Placental epithelial cell (primary cell): Measurements from ENCODE around the gene TEX13D. TPM values are rescaled to one million over a fixed set of nuclear protein-coding genes. Genes with fewer than 3 reads are reported as not detected.

Experiments used
- small RNA-seq: library from RNA; depleted of rRNA; stranded (forward); fragments of <200 nt; gene quantifications from one replicate; pipeline ENCODE3, GENCODE V24; 2012
- total RNA-seq: library from RNA; depleted of rRNA; stranded (reverse); fragments of >200 nt; gene quantifications from 2 replicates; pipeline ENCODE4 v1.2.3, GENCODE V29; 2012

The TEX13D gene
- total RNA-seq, result not detected in 2 replicates

DNA sequence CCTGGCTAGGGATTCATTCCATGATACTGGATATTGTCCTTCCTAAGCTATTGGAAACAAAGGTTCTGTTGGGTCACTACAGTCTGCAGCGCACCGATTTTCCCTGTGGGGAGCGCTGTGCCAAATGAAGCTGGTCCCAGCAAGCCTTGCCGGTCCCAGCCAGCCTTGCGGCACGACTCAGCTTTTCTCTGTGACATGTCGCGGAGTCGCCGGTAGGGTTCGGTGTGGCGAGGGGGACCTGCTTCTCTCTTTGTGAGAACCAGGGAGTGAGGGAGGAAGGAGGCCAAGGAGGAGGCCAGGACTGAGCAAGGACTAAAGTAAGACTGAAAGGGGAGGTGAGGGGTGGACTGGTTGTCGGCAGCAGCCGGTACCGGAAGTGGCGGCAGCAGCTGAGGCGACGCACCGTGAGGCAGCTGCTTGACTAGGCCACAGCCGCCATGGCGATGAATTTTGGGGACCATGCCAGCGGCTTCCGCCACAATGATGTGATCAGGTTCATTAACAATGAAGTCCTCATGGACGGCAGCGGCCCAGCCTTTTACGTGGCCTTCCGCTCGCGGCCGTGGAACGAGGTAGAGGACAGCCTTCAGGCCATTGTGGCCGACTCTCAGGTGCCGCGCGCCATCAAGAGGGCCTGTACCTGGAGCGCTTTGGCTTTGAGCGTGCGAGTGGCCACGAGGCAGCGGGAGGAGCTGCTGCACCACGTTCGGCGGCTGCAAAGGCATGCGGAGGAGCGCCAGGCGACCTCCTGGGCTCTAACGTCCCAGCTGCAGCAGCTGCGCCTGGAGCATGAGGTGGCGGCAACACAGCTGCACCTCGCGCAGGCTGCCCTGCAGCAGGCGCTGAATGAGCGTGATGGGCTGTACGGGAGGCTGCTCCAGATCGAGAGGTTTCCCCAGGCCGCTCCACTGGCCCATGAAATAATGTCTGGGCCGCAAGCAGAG, at the start of gene TEX13D:
Gene TEX13D (plus strand): TSS at position 180 of the 944 bp plus-strand sequence. CDS start 258 bp downstream, at position 438.

DNA sequence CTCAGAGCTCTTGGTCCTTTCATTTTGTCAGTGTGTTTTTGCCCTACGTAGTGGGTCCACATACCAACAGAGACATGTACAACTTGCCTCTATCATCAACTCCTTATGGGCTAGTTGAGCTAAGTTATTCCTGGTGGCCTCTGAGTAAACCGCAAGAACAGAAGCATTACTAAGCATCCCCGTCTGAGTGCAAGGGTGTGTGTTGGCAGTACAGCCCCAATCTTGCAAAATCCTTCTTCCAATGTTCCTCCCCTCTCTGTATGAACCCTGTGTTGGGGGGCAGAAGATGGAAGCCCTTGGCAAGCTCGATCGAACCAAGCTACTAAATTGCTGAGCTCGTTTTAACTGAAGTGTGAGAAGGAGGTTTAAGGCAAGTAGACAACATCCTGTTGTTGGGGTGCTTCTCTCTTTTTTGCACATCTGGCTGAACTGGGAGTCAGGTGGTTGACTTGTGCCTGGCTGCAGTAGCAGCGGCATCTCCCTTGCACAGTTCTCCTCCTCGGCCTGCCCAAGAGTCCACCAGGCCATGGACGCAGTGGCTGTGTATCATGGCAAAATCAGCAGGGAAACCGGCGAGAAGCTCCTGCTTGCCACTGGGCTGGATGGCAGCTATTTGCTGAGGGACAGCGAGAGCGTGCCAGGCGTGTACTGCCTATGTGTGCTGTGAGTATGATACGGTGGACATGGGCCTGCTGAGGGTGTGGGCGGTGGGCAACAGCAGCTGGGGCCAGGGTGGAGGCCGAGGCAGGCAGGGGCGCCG, 13.8 kb downstream of the TEX13D start, which contains the start of gene SH2D1A:
Gene SH2D1A (plus strand): TSS at position 447 of the 760 bp plus-strand sequence. CDS start 80 bp downstream, at position 527.

Small RNA genes within 50 kb of the gene (small RNA-seq; reads per million reads assigned to genes)
- gene AL022718.1, result not detected

Other genes starting within 250 kb of the TEX13D start
- gene SH2D1A, start 13.9 kb downstream of the TEX13D start, total RNA-seq, result not detected in 2 replicates